Panc1 (cell line): ENCODE measurements around the gene SMC5.

Experiments
- CTCF ChIP-seq: fragments of 450-650 bp; IDR thresholded peaks from 2 replicates; pipeline ENCODE4 v1.5.1; 2017; ENCODE audit warnings: mild to moderate bottlenecking
- REST ChIP-seq, 2 experiments: IDR thresholded peaks; 2 replicates each; pipeline ENCODE4 v1.6.1; 2011 to 2012; ENCODE audit warnings: low read depth in 2 of 2, control low read depth in 1 of 2, low read length in 1 of 2, mild to moderate bottlenecking in 1 of 2, moderate library complexity in 1 of 2; ENCODE audit not compliant: insufficient read depth in 1 of 2
- SIN3A ChIP-seq: IDR thresholded peaks from 2 replicates; pipeline ENCODE4 v1.6.1; 2012; ENCODE audit warnings: low read depth, mild to moderate bottlenecking, low read length, moderate library complexity, borderline replicate concordance; ENCODE audit not compliant: insufficient read depth

GRCh38 chr9:70297141-70297540 is 38.4 kb downstream of the SMC5 start:
- no peak for TF ChIP-seq CTCF
- TF ChIP-seq REST (IDR thresholded peaks at IDR 0.05; ENCODE audit: insufficient read depth in 1 of 2, low read depth in 2 of 2, low read length in 1 of 2), result no peak
- no peak for TF ChIP-seq SIN3A
